Limb (tissue), 2 donors: Measurements from ENCODE around the gene GPR148.
"Not testable (repeated sequence)": the region's sequence is repeated elsewhere in the genome, so short reads cannot be mapped to it uniquely, and the experiment has no call there.

Experiments
- DNase-seq, 2 donors: peaks; one replicate each; pipeline ENCODE4 v3.0.0-alpha.2; 2016; ENCODE audit errors: extremely low spot score in 2 of 2

Gene GPR148

GRCh38 chr2:130728549-130729316 lies at the start of gene GPR148:
Gene GPR148 (plus strand): TSS chr2:130729070. CDS start chr2:130729152, 82 bp downstream.
- no peak for DNase-seq

GRCh38 chr2:130692041-130692770 lies 36.7 kb upstream of the GPR148 start:
- DNase-seq: not testable (repeated sequence)

- peak in 1 of 2 donors; percentile 54 for DNase-seq
Observed at GRCh38 chr2:130693474-130693873, 35.4 kb upstream of the GPR148 start.

GRCh38 chr2:130703250-130703649 lies 25.6 kb upstream of the GPR148 start:
- DNase-seq: not testable (repeated sequence)

- DNase-seq: not testable (repeated sequence)
Observed at GRCh38 chr2:130714795-130715194, 14.1 kb upstream of the GPR148 start.

- DNase-seq: no peak
Observed at GRCh38 chr2:130720036-130720435, 8.8 kb upstream of the GPR148 start.

GRCh38 chr2:130720528-130720927 lies 8.3 kb upstream of the GPR148 start:
- DNase-seq: no peak

- no peak for DNase-seq
Observed at GRCh38 chr2:130724455-130724854, 4.4 kb upstream of the GPR148 start.

- DNase-seq: no peak
Observed at GRCh38 chr2:130726614-130727180, 2.2 kb upstream of the GPR148 start.

GRCh38 chr2:130727286-130727924 lies 1.5 kb upstream of the GPR148 start:
- DNase-seq: peak; percentile 77 to 93

- no peak for DNase-seq
Observed at GRCh38 chr2:130728007-130728454, 839 bp upstream of the GPR148 start.

- DNase-seq: no peak
Observed at GRCh38 chr2:130729322-130730299, 741 bp downstream of the GPR148 start.

- not testable (repeated sequence) for DNase-seq
Observed at GRCh38 chr2:130732257-130732656, 3.4 kb downstream of the GPR148 start.

- DNase-seq: no peak
Observed at GRCh38 chr2:130735200-130735599, 6.3 kb downstream of the GPR148 start.

GRCh38 chr2:130736487-130736886 lies 7.6 kb downstream of the GPR148 start:
- no peak for DNase-seq

- DNase-seq: no peak
Observed at GRCh38 chr2:130737592-130737991, 8.7 kb downstream of the GPR148 start.

GRCh38 chr2:130740671-130741070 lies 11.8 kb downstream of the GPR148 start:
- DNase-seq: no peak

- DNase-seq: no peak
Observed at GRCh38 chr2:130743278-130743677, 14.4 kb downstream of the GPR148 start.

- no peak for DNase-seq
Observed at GRCh38 chr2:130744287-130745117, 15.6 kb downstream of the GPR148 start.

GRCh38 chr2:130749078-130749477 lies 20.2 kb downstream of the GPR148 start:
- no peak for DNase-seq
